OCI-LY7 (cell line): Measurements from ENCODE around the gene HOXC6. TPM values are rescaled to one million over a fixed set of nuclear protein-coding genes. Genes with fewer than 3 reads are reported as not detected.

Experiments
- BruUV-seq: library from RNA; stranded (reverse); fragments of 400-500 nt; replicated peaks from 2 replicates; lab custom pipeline; 2021; lab: Mats Ljungman, UMichigan
- CTCF ChIA-PET: fragments of 300-600 bp; sonication (Branson Sonifier 250); formaldehyde crosslinking; loops from one replicate; lab custom pipeline; 2022; ENCODE audit warnings: antibody characterized with exemption; ENCODE audit not compliant: unreplicated experiment; lab: Charles Lee
- POLR2A ChIA-PET: fragments of 300-600 bp; sonication (Branson Sonifier 250); formaldehyde crosslinking; loops from one replicate; lab custom pipeline; 2022; ENCODE audit warnings: antibody characterized with exemption; lab: Charles Lee
- DNase-seq: peaks from one replicate; pipeline ENCODE4 v3.0.0-alpha.2; 2015; ENCODE audit warnings: low spot score
- H2AFZ ChIP-seq: fragments of 200-600 bp; sonication (generic), shearing (Covaris generic); 2 replicates; pipeline ENCODE4 v1.6.1; 2014; ENCODE audit warnings: mild to moderate bottlenecking, antibody characterized with exemption, low read length, moderate library complexity
- H3K27ac ChIP-seq: fragments of 200-600 bp; sonication (generic); 2 replicates; pipeline ENCODE4 v1.5.1; 2014; ENCODE audit warnings: mixed run types, low read depth, mild to moderate bottlenecking, moderate library complexity, low read length, inconsistent platforms; ENCODE audit not compliant: poor library complexity, severe bottlenecking
- H3K36me3 ChIP-seq: fragments of 200-600 bp; sonication (generic); 2 replicates; pipeline ENCODE4 v1.6.1; 2014; ENCODE audit warnings: mild to moderate bottlenecking, antibody characterized with exemption, low read length, moderate library complexity, mixed read lengths; ENCODE audit not compliant: insufficient read depth
- H3K4me1 ChIP-seq: fragments of 200-600 bp; sonication (generic); 2 replicates; pipeline ENCODE4 v1.5.1; 2014; ENCODE audit warnings: mild to moderate bottlenecking, low read length; ENCODE audit not compliant: insufficient read depth, poor library complexity, severe bottlenecking
- H3K4me2 ChIP-seq: fragments of 200-600 bp; sonication (generic); 2 replicates; pipeline ENCODE4 v1.6.1; 2014; ENCODE audit warnings: mild to moderate bottlenecking, low read length
- H3K4me3 ChIP-seq: fragments of 200-600 bp; sonication (generic); 2 replicates; pipeline ENCODE4 v1.5.1; 2014; ENCODE audit warnings: mild to moderate bottlenecking, low read depth, low read length; ENCODE audit not compliant: poor library complexity, severe bottlenecking
- H3K79me2 ChIP-seq: fragments of 200-600 bp; sonication (generic); 2 replicates; pipeline ENCODE4 v1.6.1; 2016; ENCODE audit warnings: low read depth, mild to moderate bottlenecking, low read length, moderate library complexity, mixed read lengths; ENCODE audit not compliant: insufficient read depth
- H3K9me2 ChIP-seq: fragments of 200-600 bp; sonication (generic); 2 replicates; pipeline ENCODE4 v1.6.1; 2016; ENCODE audit warnings: mild to moderate bottlenecking, low read length, mixed read lengths; ENCODE audit not compliant: insufficient read depth
- H3K9me3 ChIP-seq: fragments of 200-600 bp; sonication (generic); 2 replicates; pipeline ENCODE4 v1.6.1; 2014; ENCODE audit warnings: mild to moderate bottlenecking, mixed run types, low read length, mixed read lengths
- H4K20me1 ChIP-seq: fragments of 200-600 bp; sonication (generic); 2 replicates; pipeline ENCODE4 v1.6.1; 2014; ENCODE audit warnings: mild to moderate bottlenecking, antibody characterized with exemption, low read length, moderate library complexity, mixed read lengths; ENCODE audit not compliant: insufficient read depth
- CTCF ChIP-seq: fragments of 200-600 bp; sonication (generic); conservative IDR thresholded peaks from 2 replicates; pipeline ENCODE4 v1.5.1; 2014; ENCODE audit warnings: mild to moderate bottlenecking, antibody characterized with exemption, low read length, moderate library complexity, mixed read lengths
- EZH2phosphoT487 ChIP-seq: fragments of 200-600 bp; sonication (generic); IDR thresholded peaks from 2 replicates; pipeline ENCODE4 v1.6.1; 2018; ENCODE audit warnings: low read depth, borderline replicate concordance, mild to moderate bottlenecking, mixed run types, antibody characterized with exemption, low read length, moderate library complexity, mixed read lengths
- intact Hi-C: fragments of 100-400 bp; cut with micrococcal nuclease; formaldehyde crosslinking; loops from one replicate; pipeline ENCODE4 v1.10.0; 2022; ENCODE audit not compliant: unreplicated experiment
- total RNA-seq, 2 experiments: library from RNA; depleted of rRNA in 1 of 2; stranded (reverse); fragments of >200 nt in 1 of 2; shearing (Covaris generic) in 1 of 2; gene quantifications; 2 replicates each; pipeline ENCODE4 v1.2.3, GENCODE V29; 2014 to 2022

Gene HOXC6
- total RNA-seq, 2 experiments from 2014 or later: 0.92 to 2.7 TPM

GRCh38 chr12:53981634-53982565, 46.3 kb upstream of the HOXC6 start:
- CTCF ChIA-PET: no interaction called here

GRCh38 chr12:53982648-53983567, 45.3 kb upstream of the HOXC6 start:
- intact Hi-C loops: loop anchor here (10.0 kb wide), 2 partner anchors 188 to 278 kb away; no protein-coding TSS in a partner anchor
- BruUV-seq: no TSS peak
- Histone ChIP-seq H3K79me2 (no peaks in the 10 kb centered on the region), H3K9me3 (no peaks in the 10 kb centered on the region), H3K4me1 (peaks cover 41% of the 10 kb centered on the region), H2AFZ (no peak overlapping the region), H3K9me2 (no peaks in the 10 kb centered on the region), H3K4me3 (no peak overlapping the region), H4K20me1 (no peaks in the 10 kb centered on the region), H3K36me3 (no peaks in the 10 kb centered on the region), H3K27ac (no peak overlapping the region), H3K4me2 (no peak overlapping the region)
- no peak for DNase-seq
- CTCF ChIA-PET: no interaction called here
- TF ChIP-seq CTCF: no peak
- no peak for TF ChIP-seq EZH2phosphoT487
- POLR2A ChIA-PET: no interaction called here

More at GRCh38 chr12:53981634-53982565, 46.3 kb upstream of the HOXC6 start:
- Histone ChIP-seq H3K4me3 (no peak overlapping the region), H3K79me2 (no peaks in the 10 kb centered on the region), H3K27ac (no peak overlapping the region), H3K9me3 (no peaks in the 10 kb centered on the region), H4K20me1 (no peaks in the 10 kb centered on the region), H3K36me3 (no peaks in the 10 kb centered on the region), H3K4me1 (peaks cover 42% of the 10 kb centered on the region), H3K4me2 (no peak overlapping the region), H3K9me2 (no peaks in the 10 kb centered on the region), H2AFZ (no peak overlapping the region)
- no peak for DNase-seq
- no TSS peak for BruUV-seq
- intact Hi-C loops: loop anchor here (10.0 kb wide), 2 partner anchors 187 to 277 kb away; no protein-coding TSS in a partner anchor
- POLR2A ChIA-PET: no interaction called here
- TF ChIP-seq EZH2phosphoT487 (no peak), CTCF (peak; percentile 39; the same call in 1 of the 2 replicates)
